K562 (cell line): ENCODE results near the gene MRPL4. TPM values are rescaled to one million over a fixed set of nuclear protein-coding genes. Genes with fewer than 3 reads are reported as not detected.
A peak's percentile ranks its signal among the peaks of the same experiment; 100 is the strongest.

ENCODE experiments used
- ATAC-seq: fragments of 200-7000 bp; cut with Tn5 transposase; 3 replicates; pipeline ENCODE4 v1.9.1; 2020; ENCODE audit warnings: moderate library complexity
- BruUV-seq: library from RNA; stranded (reverse); fragments of 400-500 nt; replicated peaks from 2 replicates; lab custom pipeline; 2021; lab: Mats Ljungman, UMichigan
- CTCF ChIA-PET: fragments of 300-600 bp; formaldehyde crosslinking; extraction: SDS; loops from one replicate; lab custom pipeline; 2021; ENCODE audit warnings: low intra/inter-chr PET ratio; lab: Yijun Ruan, JAX
- POLR2A ChIA-PET: fragments of 300-600, 350-650 bp; sonication (Branson Sonifier 250); formaldehyde crosslinking; extraction: SDS; loops from one replicate; lab custom pipeline; 2021; ENCODE audit warnings: antibody characterized with exemption, inconsistent platforms; lab: Yijun Ruan, JAX
- DNase-seq, 4 experiments: peaks; one replicate each; pipeline versions ENCODE4 v3.0.0 to v3.0.0-alpha.2; 2011 to 2018; ENCODE audit warnings: low spot score in 3 of 4, mixed read lengths in 3 of 4; ENCODE audit errors: extremely low read depth in 1 of 4
- FAIRE-seq: peaks from 2 replicates; lab custom pipeline; 2011; peaks lifted over from hg19 to GRCh38; lab: Jason Lieb, UNC
- H2AFZ ChIP-seq: 2 replicates; pipeline ENCODE4 v1.6.0; 2011; ENCODE audit warnings: low read depth, low read length, control low read depth, inconsistent platforms
- H3K27ac ChIP-seq: fragments of 200-600 bp; 3 replicates; pipeline ENCODE4 v1.8.0; 2011; ENCODE audit warnings: low read depth, mild to moderate bottlenecking, control low read depth, inconsistent platforms, low read length, moderate library complexity, mixed read lengths; ENCODE audit errors: extremely low read depth
- H3K27me3 ChIP-seq, 2 experiments: fragments of 300-600 bp in 1 of 2; 2 replicates in 1 of 2; 3 replicates in 1 of 2; pipeline versions ENCODE4 v1.6.0 to v1.8.0; 2011; ENCODE audit warnings: inconsistent platforms in 2 of 2, low read length in 2 of 2, mild to moderate bottlenecking in 1 of 2, mixed read lengths in 1 of 2, moderate library complexity in 1 of 2; ENCODE audit not compliant: control insufficient read depth in 2 of 2, insufficient read depth in 2 of 2
- H3K36me3 ChIP-seq: fragments of 300-600 bp; 3 replicates; pipeline ENCODE4 v1.8.0; 2011; ENCODE audit warnings: mild to moderate bottlenecking, low read length, inconsistent platforms; ENCODE audit not compliant: control insufficient read depth, insufficient read depth
- H3K4me1 ChIP-seq, 2 experiments: fragments of 200-600 bp in 1 of 2; replicated peaks in 1 of 2; 2 replicates in 1 of 2; 3 replicates in 1 of 2; pipeline versions ENCODE4 v1.5.1 to v1.8.0; 2011; ENCODE audit warnings: inconsistent platforms in 2 of 2, low read length in 2 of 2, mild to moderate bottlenecking in 1 of 2, mixed read lengths in 1 of 2, moderate library complexity in 1 of 2; ENCODE audit not compliant: control insufficient read depth in 2 of 2, insufficient read depth in 2 of 2
- H3K4me2 ChIP-seq: 2 replicates; pipeline ENCODE4 v1.6.1; 2011; ENCODE audit warnings: low read length, control low read depth, inconsistent platforms, mixed read lengths; ENCODE audit not compliant: insufficient read depth
- H3K4me3 ChIP-seq: fragments of 200-600 bp; sonication (generic), shearing (Covaris generic); 2 replicates; pipeline ENCODE4 v1.5.1; 2016; ENCODE audit warnings: control low read depth, inconsistent platforms
- H3K79me2 ChIP-seq: fragments of 200-600 bp; 3 replicates; pipeline ENCODE4 v1.8.0; 2011; ENCODE audit warnings: low read length, inconsistent platforms; ENCODE audit not compliant: control insufficient read depth, insufficient read depth
- H3K9ac ChIP-seq, 2 experiments: 2 replicates each; pipeline versions ENCODE4 v1.6.0 to v1.6.1; 2011; ENCODE audit warnings: low read depth in 2 of 2, low read length in 2 of 2, control low read depth in 1 of 2, inconsistent platforms in 1 of 2, mild to moderate bottlenecking in 1 of 2, mixed read lengths in 1 of 2; ENCODE audit not compliant: insufficient read depth in 1 of 2
- H3K9me1 ChIP-seq: one replicate; pipeline ENCODE4 v1.6.0; 2011; ENCODE audit warnings: inconsistent platforms, mild to moderate bottlenecking, low read length, moderate library complexity; ENCODE audit not compliant: control insufficient read depth, insufficient read depth
- H3K9me3 ChIP-seq: replicated peaks from 2 replicates; pipeline ENCODE4 v1.5.1; 2011; ENCODE audit warnings: low read depth, low read length, inconsistent platforms; ENCODE audit not compliant: control insufficient read depth, insufficient read depth
- H4K20me1 ChIP-seq: replicated peaks from 2 replicates; pipeline ENCODE4 v1.6.1; 2011; ENCODE audit warnings: low read length, inconsistent platforms, mixed read lengths; ENCODE audit not compliant: control insufficient read depth, insufficient read depth
- DMBX1 ChIP-seq: fragments of 250-450 bp; sonication (Bioruptor Pico); IDR thresholded peaks from 2 replicates; pipeline ENCODE4 v1.8.0; 2022; ENCODE audit warnings: inconsistent platforms, mild to moderate bottlenecking, moderate library complexity, borderline replicate concordance
- ELF4 ChIP-seq: fragments of 450-650 bp; formaldehyde crosslinking; IDR thresholded peaks from 2 replicates; pipeline ENCODE4 v1.4.0; 2022; ENCODE audit warnings: missing genetic modification characterization
- HBP1 ChIP-seq: fragments of 450-650 bp; formaldehyde crosslinking; IDR thresholded peaks from 2 replicates; pipeline ENCODE4 v1.4.0; 2022; ENCODE audit warnings: missing genetic modification characterization
- NR2C1 ChIP-seq, 2 experiments: fragments of 450-650 bp; IDR thresholded peaks; 2 replicates each; pipeline ENCODE4 v1.6.1; 2017; ENCODE audit warnings: mild to moderate bottlenecking in 2 of 2, antibody characterized with exemption in 1 of 2, inconsistent platforms in 1 of 2, missing compliant biosample characterization in 1 of 2, missing genetic modification characterization in 1 of 2
- NR2C2 ChIP-seq, 2 experiments: fragments of 200-800 bp in 1 of 2; sonication (Bioruptor generic) in 1 of 2; sonication (generic) in 1 of 2; formaldehyde crosslinking in 1 of 2; IDR thresholded peaks; 2 replicates each; pipeline versions ENCODE4 v1.6.1 to v1.8.0; 2016 to 2022; ENCODE audit warnings: mild to moderate bottlenecking in 1 of 2, missing compliant biosample characterization in 1 of 2, missing genetic modification characterization in 1 of 2, missing genetic modification reagents in 1 of 2
- POLR2AphosphoS5 ChIP-seq: IDR thresholded peaks from 2 replicates; pipeline ENCODE4 v1.6.1; 2011; ENCODE audit warnings: mild to moderate bottlenecking, low read depth, low read length, moderate library complexity; ENCODE audit not compliant: control insufficient read depth, insufficient read depth
- RBM25 ChIP-seq: fragments of 200-400 bp; formaldehyde crosslinking; IDR thresholded peaks from 2 replicates; pipeline ENCODE4 v1.6.1; 2018; ENCODE audit warnings: low read length, low read depth, moderate library complexity; ENCODE audit not compliant: severe bottlenecking
- SNRNP70 ChIP-seq: fragments of 200-400 bp; formaldehyde crosslinking; optimal IDR thresholded peaks from 2 replicates; pipeline ENCODE3; 2017; ENCODE audit warnings: low read depth, low read length
- TARDBP ChIP-seq: fragments of 450-650 bp; IDR thresholded peaks from 2 replicates; pipeline ENCODE4 v1.6.1; 2016
- WGBS: fragments of 100-300 bp; shearing (Covaris generic); methylation state at CpG from one replicate; pipeline ENCODE4 v1.1.6; 2016; ENCODE audit warnings: low coverage, mixed read lengths; ENCODE audit not compliant: insufficient coverage; ENCODE audit errors: missing lambda C conversion rate; 5-methylcytosine and 5-hydroxymethylcytosine counted together
- in situ Hi-C: fragments of 300-500 bp; cut with MboI; formaldehyde crosslinking; loops from 4 replicates; pipeline ENCODE4 v1.15.0; 2018; ENCODE audit warnings: inconsistent platforms, mixed read lengths
- intact Hi-C: fragments of 100-400 bp; cut with micrococcal nuclease; formaldehyde crosslinking; loops from 2 replicates; pipeline ENCODE4 v1.14.2; 2022
- polyA plus RNA-seq, 8 experiments: library from polyadenylated mRNA; depleted of rRNA in 4 of 8; stranded (reverse) in 5 of 8; unstranded in 3 of 8; fragments of >200 nt; fragmentation: Nextera tagmentation in 2 of 8; fragmentation: Illumina TruSeq in 1 of 8; extraction: Ambion mirVana in 2 of 8; extraction: Trizol in 1 of 8; gene quantifications; 2 replicates each; pipeline versions ENCODE4 v1.2.1 to v1.2.3, GENCODE V29; 2011 to 2014; ENCODE audit warnings: inconsistent platforms in 1 of 8, missing spikeins in 1 of 8
- total RNA-seq, 7 experiments: library from RNA; depleted of rRNA in 6 of 7; stranded (reverse); fragments of >200 nt in 6 of 7; fragmentation: Illumina TruSeq in 2 of 7; extraction: Trizol in 2 of 7; gene quantifications; 2 replicates each; pipeline versions ENCODE4 v1.2.1 to v1.2.3, GENCODE V29; 2011 to 2021; ENCODE audit warnings: low replicate concordance in 1 of 7
- TF ChIP-seq, protein P1 (sequence below), 3 experiments: IDR thresholded peaks in 2 of 3; conservative IDR thresholded peaks in 1 of 3; 2 replicates each; pipeline ENCODE4 v1.5.1; 2011 to 2012; ENCODE audit warnings: low read length in 3 of 3, mild to moderate bottlenecking in 3 of 3, control low read depth in 2 of 3, improper control_type of control experiment in 1 of 3, inconsistent platforms in 1 of 3, low read depth in 1 of 3, mixed read lengths in 1 of 3, moderate library complexity in 1 of 3; ENCODE audit not compliant: insufficient read depth in 2 of 3
- TF ChIP-seq, protein P2 (sequence below): fragments of 450-650 bp; IDR thresholded peaks from 2 replicates; pipeline ENCODE4 v1.6.1; 2018; ENCODE audit warnings: mild to moderate bottlenecking, low read depth; ENCODE audit not compliant: partially characterized antibody

MRPL4 gene
- total and polyA plus RNA-seq, 9 of the 15 experiments (the other 6 are each of a cell fraction or from before 2014, with no cell fraction given), result 1.4 to 239 (median 64.9) TPM

GRCh38 chr19:10243606-10244005 lies 8.4 kb upstream of the MRPL4 start:
- FAIRE-seq (no peak), DNase-seq (peak in 1 of 4 experiments; percentile 2), ATAC-seq (no peak)
- peaks cover 0 to 4% of the 10 kb centered on the region in 2 experiments; a peak in 3 of 5 replicates for H3K4me1 ChIP-seq
- no peaks in the 10 kb centered on the region for H3K9me1 ChIP-seq
- POLR2A ChIA-PET, result no interaction called here
- no peaks in the 10 kb centered on the region for H3K27me3 ChIP-seq
- no peaks in the 10 kb centered on the region for H3K79me2 ChIP-seq
- intact Hi-C loops, result no loop called here
- WGBS, result 80% methylated on average over 7 of the region's 7 CpGs
- no peak overlapping the region for H3K4me3 ChIP-seq
- no peaks in the 10 kb centered on the region for H3K36me3 ChIP-seq
- no peaks in the 10 kb centered on the region for H4K20me1 ChIP-seq
- CTCF ChIA-PET, result no interaction called here
- in situ Hi-C loops, result loop anchor here (5.0 kb wide), 1 partner anchor 171 kb away; no protein-coding TSS in a partner anchor
- no peak overlapping the region for H2AFZ ChIP-seq
- H3K9me3 ChIP-seq, result no peaks in the 10 kb centered on the region
- no peak overlapping the region for H3K4me2 ChIP-seq
- H3K9ac ChIP-seq, result peak overlapping the region in 1 of 2 experiments; percentile 6; a peak in 1 of 4 replicates
- H3K27ac ChIP-seq, result no peak overlapping the region
- no TSS peak for BruUV-seq
- TF ChIP-seq SNRNP70, result no peak
- TF ChIP-seq NR2C2 (CRISPR knock-in tag; IDR thresholded peaks at IDR 0.05), result no peak
- TF ChIP-seq NR2C2 (tag; IDR thresholded peaks at IDR 0.05), result peak; percentile 15; the same call in 1 of the 2 replicates
- no peak for TF ChIP-seq TARDBP
- no peak for TF ChIP-seq HBP1 (CRISPR knock-in tag)
- TF ChIP-seq RBM25, result no peak
- TF ChIP-seq POLR2AphosphoS5, result no peak
- no peak for TF ChIP-seq ELF4 (CRISPR knock-in tag)
- TF ChIP-seq, protein P1, sequence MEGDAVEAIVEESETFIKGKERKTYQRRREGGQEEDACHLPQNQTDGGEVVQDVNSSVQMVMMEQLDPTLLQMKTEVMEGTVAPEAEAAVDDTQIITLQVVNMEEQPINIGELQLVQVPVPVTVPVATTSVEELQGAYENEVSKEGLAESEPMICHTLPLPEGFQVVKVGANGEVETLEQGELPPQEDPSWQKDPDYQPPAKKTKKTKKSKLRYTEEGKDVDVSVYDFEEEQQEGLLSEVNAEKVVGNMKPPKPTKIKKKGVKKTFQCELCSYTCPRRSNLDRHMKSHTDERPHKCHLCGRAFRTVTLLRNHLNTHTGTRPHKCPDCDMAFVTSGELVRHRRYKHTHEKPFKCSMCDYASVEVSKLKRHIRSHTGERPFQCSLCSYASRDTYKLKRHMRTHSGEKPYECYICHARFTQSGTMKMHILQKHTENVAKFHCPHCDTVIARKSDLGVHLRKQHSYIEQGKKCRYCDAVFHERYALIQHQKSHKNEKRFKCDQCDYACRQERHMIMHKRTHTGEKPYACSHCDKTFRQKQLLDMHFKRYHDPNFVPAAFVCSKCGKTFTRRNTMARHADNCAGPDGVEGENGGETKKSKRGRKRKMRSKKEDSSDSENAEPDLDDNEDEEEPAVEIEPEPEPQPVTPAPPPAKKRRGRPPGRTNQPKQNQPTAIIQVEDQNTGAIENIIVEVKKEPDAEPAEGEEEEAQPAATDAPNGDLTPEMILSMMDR (IDR thresholded peaks at IDR 0.05 in 2 of 3, conservative IDR thresholded peaks at IDR 0.05 in 1 of 3; ENCODE audit: insufficient read depth in 2 of 3, low read depth in 1 of 3, low read length in 3 of 3), result no peak
- no peak for TF ChIP-seq DMBX1 (CRISPR knock-in tag)
- TF ChIP-seq, protein P2, sequence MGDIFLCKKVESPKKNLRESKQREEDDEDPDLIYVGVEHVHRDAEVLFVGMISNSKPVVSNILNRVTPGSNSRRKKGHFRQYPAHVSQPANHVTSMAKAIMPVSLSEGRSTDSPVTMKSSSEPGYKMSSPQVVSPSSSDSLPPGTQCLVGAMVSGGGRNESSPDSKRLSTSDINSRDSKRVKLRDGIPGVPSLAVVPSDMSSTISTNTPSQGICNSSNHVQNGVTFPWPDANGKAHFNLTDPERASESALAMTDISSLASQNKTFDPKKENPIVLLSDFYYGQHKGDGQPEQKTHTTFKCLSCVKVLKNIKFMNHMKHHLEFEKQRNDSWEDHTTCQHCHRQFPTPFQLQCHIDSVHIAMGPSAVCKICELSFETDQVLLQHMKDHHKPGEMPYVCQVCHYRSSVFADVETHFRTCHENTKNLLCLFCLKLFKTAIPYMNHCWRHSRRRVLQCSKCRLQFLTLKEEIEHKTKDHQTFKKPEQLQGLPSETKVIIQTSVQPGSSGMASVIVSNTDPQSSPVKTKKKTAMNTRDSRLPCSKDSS, result no peak
- TF ChIP-seq NR2C1 (IDR thresholded peaks at IDR 0.05), result 0 out of 2 replicates have a peak, but pooled peaks have one; percentile 50
- TF ChIP-seq NR2C1 (tag; IDR thresholded peaks at IDR 0.05), result peak; percentile 70
